ENCODE measurements around the gene TMEM154. TPM values are rescaled to one million over a fixed set of nuclear protein-coding genes. Genes with fewer than 3 reads are reported as not detected.

TMEM154 gene
- total and polyA plus RNA-seq, 3 experiments from 2014 or later, result 11.5 to 35.1 (median 12.5) TPM

GRCh38 chr4:152590179-152591031, 89.4 kb downstream of the TMEM154 start:
- peak overlapping the region in 2 of 7 donors; percentile 19 to 30 for H3K4me3 Mint-ChIP-seq
- no peaks in the 10 kb centered on the region for H3K9me3 ChIP-seq (ENCODE audit: low read length)
- H3K4me1 ChIP-seq (ENCODE audit: insufficient read depth, low read length), result peaks cover 9% of the 10 kb centered on the region
- H3K9me3 Mint-ChIP-seq, result peaks cover 0 to 7% (median 6%) of the 10 kb centered on the region in 5 donors
- H3K27ac Mint-ChIP-seq, result no peak overlapping the region
- H3K4me1 Mint-ChIP-seq, result peaks cover 4 to 22% (median 12%) of the 10 kb centered on the region in 3 donors
- no peaks in the 10 kb centered on the region for H3K27me3 ChIP-seq (ENCODE audit: insufficient read depth, low read length, poor library complexity, severe bottlenecking)
- H3K27me3 Mint-ChIP-seq, result peaks cover 16 to 19% of the 10 kb centered on the region in 2 donors
- no peaks in the 10 kb centered on the region for H3K36me3 ChIP-seq (ENCODE audit: insufficient read depth, low read length)
- peaks cover 0 to 10% (median 3%) of the 10 kb centered on the region in 3 donors for H3K36me3 Mint-ChIP-seq
- H3K4me3 ChIP-seq (ENCODE audit: low read length), result no peak overlapping the region
- no peak overlapping the region for H3K27ac ChIP-seq (ENCODE audit: low read depth, low read length)
- CTCF ChIA-PET, result interaction anchor here (1.3 kb wide), 1 partner anchor 12 kb away, joined by 4 read pairs; no protein-coding TSS in a partner anchor
- no peak for DNase-seq
- POLR2A ChIA-PET, result interaction anchor here (0.5 to 0.6 kb wide), 2 partner anchors 73 to 82 kb away, joined by 3 to 4 read pairs; no protein-coding TSS in a partner anchor

GRCh38 chr4:152588869-152589268, 90.9 kb downstream of the TMEM154 start:
- no peak overlapping the region for H3K27ac ChIP-seq (ENCODE audit: low read depth, low read length)
- H3K4me1 Mint-ChIP-seq, result peaks cover 11 to 25% (median 23%) of the 10 kb centered on the region in 3 donors
- peaks cover 0 to 10% (median 3%) of the 10 kb centered on the region in 3 donors for H3K36me3 Mint-ChIP-seq
- POLR2A ChIA-PET, result no interaction called here
- no peak overlapping the region for H3K27ac Mint-ChIP-seq
- H3K9me3 ChIP-seq (ENCODE audit: low read length), result no peaks in the 10 kb centered on the region
- peaks cover 15 to 19% of the 10 kb centered on the region in 2 donors for H3K27me3 Mint-ChIP-seq
- H3K4me3 Mint-ChIP-seq, result no peak overlapping the region
- H3K4me1 ChIP-seq (ENCODE audit: insufficient read depth, low read length), result peaks cover 10% of the 10 kb centered on the region
- H3K27me3 ChIP-seq (ENCODE audit: insufficient read depth, low read length, poor library complexity, severe bottlenecking), result no peaks in the 10 kb centered on the region
- peaks cover 0 to 7% (median 6%) of the 10 kb centered on the region in 5 donors for H3K9me3 Mint-ChIP-seq
- DNase-seq, result no peak
- no peaks in the 10 kb centered on the region for H3K36me3 ChIP-seq (ENCODE audit: insufficient read depth, low read length)
- CTCF ChIA-PET, result no interaction called here
- no peak overlapping the region for H3K4me3 ChIP-seq (ENCODE audit: low read length)

GRCh38 chr4:152587127-152587526, 92.7 kb downstream of the TMEM154 start:
- peaks cover 11 to 25% (median 23%) of the 10 kb centered on the region in 3 donors for H3K4me1 Mint-ChIP-seq
- CTCF ChIA-PET, result no interaction called here
- POLR2A ChIA-PET, result interaction anchor here (0.8 kb wide), 1 partner anchor 597 kb away, joined by 3 read pairs; no protein-coding TSS in a partner anchor
- H3K9me3 ChIP-seq (ENCODE audit: low read length), result no peaks in the 10 kb centered on the region
- no peak overlapping the region for H3K4me3 Mint-ChIP-seq
- H3K36me3 ChIP-seq (ENCODE audit: insufficient read depth, low read length), result no peaks in the 10 kb centered on the region
- DNase-seq, result no peak
- H3K27me3 ChIP-seq (ENCODE audit: insufficient read depth, low read length, poor library complexity, severe bottlenecking), result no peaks in the 10 kb centered on the region
- H3K9me3 Mint-ChIP-seq, result peaks cover 0 to 7% (median 6%) of the 10 kb centered on the region in 5 donors
- no peak overlapping the region for H3K4me3 ChIP-seq (ENCODE audit: low read length)
- peaks cover 0 to 10% (median 3%) of the 10 kb centered on the region in 3 donors for H3K36me3 Mint-ChIP-seq
- H3K27ac ChIP-seq (ENCODE audit: low read depth, low read length), result no peak overlapping the region
- H3K4me1 ChIP-seq (ENCODE audit: insufficient read depth, low read length), result peaks cover 10% of the 10 kb centered on the region
- H3K27ac Mint-ChIP-seq, result no peak overlapping the region
- H3K27me3 Mint-ChIP-seq, result peaks cover 15 to 19% of the 10 kb centered on the region in 2 donors

- Mint-ChIP-seq H3K27me3 (peaks cover 15 to 18% of the 10 kb centered on the region in 2 donors), H3K4me1 (peaks cover 11 to 23% (median 23%) of the 10 kb centered on the region in 3 donors), H3K36me3 (peaks cover 0 to 10% (median 3%) of the 10 kb centered on the region in 3 donors), H3K27ac (peak overlapping the region in 1 of 8 donors; percentile 56), H3K4me3 (no peak overlapping the region), H3K9me3 (peaks cover 0 to 7% (median 6%) of the 10 kb centered on the region in 5 donors)
- no peak for DNase-seq
- POLR2A ChIA-PET, result interaction anchor here (0.8 kb wide), 1 partner anchor 597 kb away, joined by 3 read pairs; no protein-coding TSS in a partner anchor
- Histone ChIP-seq H3K4me1 (ENCODE audit: insufficient read depth, low read length) (peaks cover 10% of the 10 kb centered on the region), H3K27ac (ENCODE audit: low read depth, low read length) (no peak overlapping the region), H3K9me3 (ENCODE audit: low read length) (no peaks in the 10 kb centered on the region), H3K4me3 (ENCODE audit: low read length) (no peak overlapping the region), H3K36me3 (ENCODE audit: insufficient read depth, low read length) (no peaks in the 10 kb centered on the region), H3K27me3 (ENCODE audit: insufficient read depth, low read length, poor library complexity, severe bottlenecking) (no peaks in the 10 kb centered on the region)
- CTCF ChIA-PET, result no interaction called here
These were observed 93.1 kb downstream of the TMEM154 start for GRCh38 chr4:152586668-152587067.

- Mint-ChIP-seq H3K9me3 (peaks cover 0 to 7% (median 6%) of the 10 kb centered on the region in 5 donors), H3K4me1 (peaks cover 9 to 23% (median 14%) of the 10 kb centered on the region in 3 donors), H3K36me3 (peaks cover 0 to 10% (median 3%) of the 10 kb centered on the region in 3 donors), H3K27me3 (peaks cover 6% of the 10 kb centered on the region in 2 donors), H3K4me3 (peak overlapping the region; percentile 17 to 70 (median 65)), H3K27ac (peak overlapping the region; percentile 45 to 88 (median 77))
- DNase-seq, result no peak
- Histone ChIP-seq H3K27ac (ENCODE audit: low read depth, low read length) (no peak overlapping the region), H3K36me3 (ENCODE audit: insufficient read depth, low read length) (no peaks in the 10 kb centered on the region), H3K4me1 (ENCODE audit: insufficient read depth, low read length) (peaks cover 10% of the 10 kb centered on the region), H3K27me3 (ENCODE audit: insufficient read depth, low read length, poor library complexity, severe bottlenecking) (no peaks in the 10 kb centered on the region), H3K4me3 (ENCODE audit: low read length) (no peak overlapping the region), H3K9me3 (ENCODE audit: low read length) (no peaks in the 10 kb centered on the region)
- ChIA-PET CTCF (interaction anchor here (0.7 to 0.8 kb wide), 2 partner anchors 8 to 14 kb away, joined by 3 read pairs; no protein-coding TSS in a partner anchor), POLR2A (no interaction called here)
These were observed 94.8 kb downstream of the TMEM154 start for GRCh38 chr4:152585023-152585441.

GRCh38 chr4:152581536-152582160, 98.1 kb downstream of the TMEM154 start:
- peaks cover 9 to 21% (median 13%) of the 10 kb centered on the region in 3 donors for H3K4me1 Mint-ChIP-seq
- CTCF ChIA-PET, result interaction anchor here (0.7 kb wide), 1 partner anchor 80 kb away, joined by 4 read pairs; no protein-coding TSS in a partner anchor
- no peaks in the 10 kb centered on the region for H3K27me3 ChIP-seq (ENCODE audit: insufficient read depth, low read length, poor library complexity, severe bottlenecking)
- DNase-seq, result no peak
- no peaks in the 10 kb centered on the region for H3K36me3 ChIP-seq (ENCODE audit: insufficient read depth, low read length)
- H3K27me3 Mint-ChIP-seq, result peaks cover 0 to 3% of the 10 kb centered on the region in 2 donors
- POLR2A ChIA-PET, result no interaction called here
- no peak overlapping the region for H3K27ac ChIP-seq (ENCODE audit: low read depth, low read length)
- no peak overlapping the region for H3K27ac Mint-ChIP-seq
- H3K4me3 ChIP-seq (ENCODE audit: low read length), result no peak overlapping the region
- H3K9me3 Mint-ChIP-seq, result peaks cover 0 to 3% (median 2%) of the 10 kb centered on the region in 5 donors
- peaks cover 0 to 3% (median 2%) of the 10 kb centered on the region in 3 donors for H3K36me3 Mint-ChIP-seq
- H3K4me1 ChIP-seq (ENCODE audit: insufficient read depth, low read length), result peaks cover 10% of the 10 kb centered on the region
- no peaks in the 10 kb centered on the region for H3K9me3 ChIP-seq (ENCODE audit: low read length)
- H3K4me3 Mint-ChIP-seq, result no peak overlapping the region

- Histone ChIP-seq H3K27ac (ENCODE audit: low read depth, low read length) (no peak overlapping the region), H3K27me3 (ENCODE audit: insufficient read depth, low read length, poor library complexity, severe bottlenecking) (no peaks in the 10 kb centered on the region), H3K9me3 (ENCODE audit: low read length) (no peaks in the 10 kb centered on the region), H3K4me1 (ENCODE audit: insufficient read depth, low read length) (no peaks in the 10 kb centered on the region), H3K4me3 (ENCODE audit: low read length) (no peak overlapping the region), H3K36me3 (ENCODE audit: insufficient read depth, low read length) (no peaks in the 10 kb centered on the region)
- Mint-ChIP-seq H3K4me3 (no peak overlapping the region), H3K27me3 (no peaks in the 10 kb centered on the region), H3K9me3 (no peaks in the 10 kb centered on the region), H3K27ac (no peak overlapping the region), H3K36me3 (no peaks in the 10 kb centered on the region), H3K4me1 (peaks cover 0 to 5% (median 2%) of the 10 kb centered on the region in 3 donors)
- ChIA-PET POLR2A (no interaction called here), CTCF (interaction anchor here (0.8 to 1.2 kb wide), 2 partner anchors 15 to 30 kb away, joined by 3 read pairs; no protein-coding TSS in a partner anchor)
- no peak for DNase-seq
These were observed 99.9 kb downstream of the TMEM154 start for GRCh38 chr4:152579916-152580315.
